GM10266 (cell line): ENCODE data around the gene PCBP4.

Source experiments
- DNase-seq: peaks from one replicate; pipeline ENCODE4 v3.0.0; 2012; ENCODE audit errors: extremely low spot score
- TF ChIP-seq, protein P1 (sequence below): IDR thresholded peaks from 2 replicates; pipeline ENCODE4 v1.5.1; 2012; ENCODE audit warnings: mild to moderate bottlenecking, low read depth; ENCODE audit not compliant: control insufficient read depth, insufficient read depth; ENCODE audit errors: missing control alignments

PCBP4 gene

DNA sequence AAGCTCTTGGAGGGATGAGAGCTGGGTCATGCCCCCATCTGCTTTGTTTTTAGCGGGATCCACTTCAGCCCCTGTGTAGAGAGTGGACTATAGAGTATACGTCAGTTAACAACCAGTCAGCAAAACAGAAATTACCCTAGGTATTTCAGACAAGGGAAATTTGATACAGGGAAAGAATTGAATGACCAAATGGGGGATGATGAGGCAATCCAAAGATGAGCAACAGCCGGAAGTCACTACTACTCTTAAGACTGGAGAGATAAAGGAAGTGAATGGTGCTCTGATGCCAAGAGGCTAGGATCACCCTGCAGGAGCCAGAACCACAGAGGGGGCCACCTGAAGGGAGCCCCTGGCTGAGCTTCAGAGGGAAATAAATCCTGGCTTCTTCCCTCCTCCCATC is 13.8 kb downstream of the PCBP4 start:
- no peak for DNase-seq
- TF ChIP-seq, protein P1, sequence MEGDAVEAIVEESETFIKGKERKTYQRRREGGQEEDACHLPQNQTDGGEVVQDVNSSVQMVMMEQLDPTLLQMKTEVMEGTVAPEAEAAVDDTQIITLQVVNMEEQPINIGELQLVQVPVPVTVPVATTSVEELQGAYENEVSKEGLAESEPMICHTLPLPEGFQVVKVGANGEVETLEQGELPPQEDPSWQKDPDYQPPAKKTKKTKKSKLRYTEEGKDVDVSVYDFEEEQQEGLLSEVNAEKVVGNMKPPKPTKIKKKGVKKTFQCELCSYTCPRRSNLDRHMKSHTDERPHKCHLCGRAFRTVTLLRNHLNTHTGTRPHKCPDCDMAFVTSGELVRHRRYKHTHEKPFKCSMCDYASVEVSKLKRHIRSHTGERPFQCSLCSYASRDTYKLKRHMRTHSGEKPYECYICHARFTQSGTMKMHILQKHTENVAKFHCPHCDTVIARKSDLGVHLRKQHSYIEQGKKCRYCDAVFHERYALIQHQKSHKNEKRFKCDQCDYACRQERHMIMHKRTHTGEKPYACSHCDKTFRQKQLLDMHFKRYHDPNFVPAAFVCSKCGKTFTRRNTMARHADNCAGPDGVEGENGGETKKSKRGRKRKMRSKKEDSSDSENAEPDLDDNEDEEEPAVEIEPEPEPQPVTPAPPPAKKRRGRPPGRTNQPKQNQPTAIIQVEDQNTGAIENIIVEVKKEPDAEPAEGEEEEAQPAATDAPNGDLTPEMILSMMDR = no peak

DNA sequence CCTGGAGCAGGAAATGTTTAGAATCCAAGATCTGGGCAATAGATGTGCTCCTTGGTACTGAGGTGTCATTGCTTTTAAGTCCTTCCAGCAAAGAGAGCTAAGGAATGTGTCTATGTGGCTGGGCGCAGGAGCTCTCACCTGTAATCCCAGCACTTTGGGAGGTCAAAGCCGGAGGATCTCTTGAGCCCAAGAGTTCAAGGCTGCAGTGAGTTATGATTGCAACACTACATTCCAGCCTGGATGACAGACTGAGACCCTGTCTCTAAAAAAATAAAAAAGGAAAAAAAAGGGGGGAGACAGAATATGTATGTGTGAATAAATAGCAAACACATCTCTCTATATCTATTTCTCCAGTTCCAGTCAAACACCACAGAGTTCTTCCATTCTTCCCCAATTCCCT is 16.4 kb downstream of the PCBP4 start:
- TF ChIP-seq, protein P1 = no peak
- no peak for DNase-seq

DNA sequence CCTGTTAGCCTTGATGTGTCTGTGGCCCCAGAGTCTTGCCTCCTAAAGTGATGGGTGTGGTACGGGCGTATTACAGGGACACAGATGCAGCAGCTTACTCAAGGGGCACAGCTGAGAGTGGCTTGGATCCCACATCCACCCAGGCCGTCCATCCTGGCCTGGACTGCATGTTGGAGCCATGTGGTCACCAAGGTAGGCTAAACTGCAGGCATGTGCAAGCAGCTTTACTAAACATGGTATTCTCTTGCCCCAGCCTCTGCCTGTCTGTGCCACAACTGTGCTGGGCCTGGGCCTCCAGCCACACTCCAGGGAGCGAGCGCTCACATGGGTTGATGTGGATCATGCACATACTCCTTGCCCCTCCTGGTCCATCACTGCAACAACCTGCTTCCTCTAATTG is 18.1 kb downstream of the PCBP4 start:
- no peak for DNase-seq
- TF ChIP-seq, protein P1 = no peak

DNA sequence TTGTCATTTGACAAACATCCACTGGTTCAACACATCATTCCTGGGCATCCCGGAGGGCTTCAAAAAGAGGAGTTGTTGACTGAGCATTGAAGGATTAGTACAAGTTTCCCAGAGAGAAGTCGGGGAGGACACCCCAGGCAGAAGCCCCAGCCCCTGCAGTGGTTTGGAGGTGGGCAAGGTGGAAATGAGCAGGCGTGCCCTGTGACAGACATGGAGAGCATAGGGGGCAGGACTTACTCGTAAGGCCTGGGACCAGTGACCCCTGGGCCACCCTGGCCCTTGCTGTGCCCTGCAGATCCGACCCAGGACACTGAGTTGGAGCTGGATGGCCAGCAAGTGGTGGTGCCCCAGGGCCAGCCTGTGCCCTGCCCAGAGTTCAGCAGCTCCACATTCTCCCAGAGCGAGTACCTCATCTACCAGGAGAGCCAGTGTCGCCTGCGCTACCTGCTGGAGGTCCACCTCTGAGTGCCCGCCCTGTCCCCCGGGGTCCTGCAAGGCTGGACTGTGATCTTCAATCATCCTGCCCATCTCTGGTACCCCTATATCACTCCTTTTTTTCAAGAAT is 19.2 kb downstream of the PCBP4 start:
- no peak for DNase-seq
- TF ChIP-seq, protein P1 = no peak

DNA sequence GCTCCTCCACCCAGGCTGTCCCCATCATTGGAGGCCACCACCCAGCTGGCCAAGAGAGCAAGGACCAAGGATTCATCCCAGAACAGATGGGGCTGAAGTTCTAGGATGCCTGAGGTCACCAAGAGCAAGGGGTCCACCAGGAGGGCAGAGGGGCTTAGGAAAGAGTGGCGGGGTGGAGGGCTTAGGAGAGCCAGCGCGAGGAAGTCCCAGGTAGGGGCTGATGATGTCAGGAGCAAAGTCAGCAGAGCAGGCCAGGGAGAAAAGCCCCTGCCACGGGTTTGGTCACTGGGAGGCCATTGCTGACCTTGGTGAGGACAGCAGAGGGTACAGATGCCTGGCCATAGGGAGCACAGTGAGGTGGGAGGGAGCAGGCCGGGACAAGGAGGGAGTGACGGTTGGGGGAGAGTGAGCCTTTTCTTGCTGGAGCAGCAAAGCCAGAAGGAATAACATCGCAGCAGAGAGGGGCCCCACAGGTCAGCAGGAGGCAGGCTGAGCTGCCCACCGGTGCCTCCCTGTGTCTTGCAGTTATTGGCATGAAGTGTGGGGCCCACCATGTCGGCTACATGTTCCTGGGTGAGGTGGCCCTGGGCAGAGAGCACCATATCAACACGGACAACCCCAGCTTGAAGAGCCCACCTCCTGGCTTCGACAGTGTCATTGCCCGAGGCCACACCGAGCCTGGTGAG is 19.9 kb downstream of the PCBP4 start:
- TF ChIP-seq, protein P1 = no peak
- DNase-seq = no peak

DNA sequence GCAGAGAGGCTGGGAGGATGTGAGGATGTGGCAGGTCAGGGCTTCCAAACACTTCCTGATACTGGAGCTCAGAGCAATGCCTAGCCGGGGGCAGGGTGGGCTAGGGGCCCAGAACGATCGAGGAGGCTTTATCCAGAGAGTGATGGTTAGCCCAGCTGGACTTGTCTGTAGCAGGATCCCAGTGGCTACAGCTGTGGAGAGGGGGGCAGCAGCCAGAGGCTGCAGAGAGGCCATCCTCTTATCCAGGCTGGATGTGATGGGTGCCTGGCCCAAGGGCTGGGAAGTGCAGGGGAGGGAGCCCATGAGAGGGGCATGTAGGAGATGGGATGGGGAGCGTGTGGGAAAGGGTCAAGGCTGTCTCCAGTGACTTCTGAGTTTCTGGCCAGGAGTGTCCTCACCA is 20.5 kb downstream of the PCBP4 start:
- DNase-seq = no peak
- TF ChIP-seq, protein P1 = no peak

DNA sequence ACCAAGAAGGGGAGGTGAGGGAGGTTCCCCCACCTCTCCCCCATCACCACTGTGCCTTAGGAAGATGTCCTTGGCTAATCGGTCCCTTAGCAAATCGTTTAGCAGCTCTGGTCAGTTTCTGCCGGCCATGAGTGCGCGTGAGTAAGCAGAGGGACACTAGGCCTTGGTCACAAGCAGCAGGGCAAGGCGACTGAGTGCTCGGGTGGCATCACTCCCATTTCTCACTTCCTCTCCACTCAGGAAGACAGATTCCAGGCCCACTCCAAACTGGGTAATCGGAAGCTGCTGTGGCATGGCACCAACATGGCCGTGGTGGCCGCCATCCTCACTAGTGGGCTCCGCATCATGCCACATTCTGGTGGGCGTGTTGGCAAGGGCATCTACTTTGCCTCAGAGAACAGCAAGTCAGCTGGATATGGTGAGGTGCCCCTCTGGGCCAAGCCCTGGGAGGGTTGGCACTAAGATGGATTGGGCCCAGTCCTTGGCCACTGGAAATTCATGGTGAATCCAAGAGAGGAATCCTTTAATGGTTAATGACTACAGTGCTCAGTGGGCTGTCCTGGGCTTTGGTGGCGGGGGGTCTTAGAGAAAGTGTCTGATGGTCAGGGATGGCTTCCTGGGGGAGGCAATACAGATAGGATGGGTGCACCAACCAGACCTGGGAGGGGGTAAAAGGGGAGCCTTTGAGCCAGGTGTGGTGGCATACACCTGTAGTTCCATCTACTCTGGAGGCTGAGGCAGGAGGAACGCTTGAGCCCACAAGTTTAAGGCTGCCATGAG is 21.1 kb downstream of the PCBP4 start:
- TF ChIP-seq, protein P1 = no peak

More for the DNA sequence above, 21.1 kb downstream of the PCBP4 start:
- no peak for DNase-seq
